GM19328 (cell line): ENCODE results near the gene GYG1.
A peak's percentile ranks its signal among the peaks of the same experiment; 100 is the strongest.

Source experiments
- ATAC-seq: cut with Tn5 transposase; IDR thresholded peaks from one replicate; pipeline ENCODE4 v1.9.1; 2021; ENCODE audit warnings: mild to moderate bottlenecking, moderate library complexity; ENCODE audit not compliant: unreplicated experiment

Gene GYG1

GRCh38 chr3:148991219-148992026 is at the start of gene GYG1:
Gene GYG1, plus strand, starts transcription at chr3:148991540. Its CDS starts 101 bp downstream, at chr3:148991641.
- peak; percentile 90 for ATAC-seq

- peak; percentile 96 for ATAC-seq
Measured at GRCh38 chr3:148943506-148944205, 47.7 kb upstream of the GYG1 start.

GRCh38 chr3:148945116-148945515 is 46.2 kb upstream of the GYG1 start:
- no peak for ATAC-seq

- no peak for ATAC-seq
Measured at GRCh38 chr3:148948913-148949657, 42.3 kb upstream of the GYG1 start.

- no peak for ATAC-seq
Measured at GRCh38 chr3:148950806-148951205, 40.5 kb upstream of the GYG1 start.

- ATAC-seq = no peak
Measured at GRCh38 chr3:148951599-148952361, 39.6 kb upstream of the GYG1 start.

- no peak for ATAC-seq
Measured at GRCh38 chr3:148953094-148953493, 38.2 kb upstream of the GYG1 start.

GRCh38 chr3:148954981-148955380 is 36.4 kb upstream of the GYG1 start:
- no peak for ATAC-seq

- ATAC-seq = no peak
Measured at GRCh38 chr3:148955544-148956346, 35.6 kb upstream of the GYG1 start.

GRCh38 chr3:148957586-148957985 is 33.8 kb upstream of the GYG1 start:
- ATAC-seq = no peak

GRCh38 chr3:148958696-148959095 is 32.6 kb upstream of the GYG1 start:
- ATAC-seq = no peak

- no peak for ATAC-seq
Measured at GRCh38 chr3:148962513-148962912, 28.8 kb upstream of the GYG1 start.

GRCh38 chr3:148964809-148965208 is 26.5 kb upstream of the GYG1 start:
- no peak for ATAC-seq

- ATAC-seq = no peak
Measured at GRCh38 chr3:148968321-148968720, 23.0 kb upstream of the GYG1 start.

GRCh38 chr3:148970271-148970670 is 21.1 kb upstream of the GYG1 start:
- no peak for ATAC-seq

GRCh38 chr3:148971401-148972163 is 19.8 kb upstream of the GYG1 start:
- ATAC-seq = no peak

GRCh38 chr3:148974726-148975125 is 16.6 kb upstream of the GYG1 start:
- no peak for ATAC-seq

GRCh38 chr3:148975248-148975647 is 16.1 kb upstream of the GYG1 start:
- ATAC-seq = no peak

GRCh38 chr3:148975696-148976095 is 15.6 kb upstream of the GYG1 start:
- no peak for ATAC-seq
